Measurements from ENCODE around the gene SLC22A4.

The SLC22A4 gene

DNA sequence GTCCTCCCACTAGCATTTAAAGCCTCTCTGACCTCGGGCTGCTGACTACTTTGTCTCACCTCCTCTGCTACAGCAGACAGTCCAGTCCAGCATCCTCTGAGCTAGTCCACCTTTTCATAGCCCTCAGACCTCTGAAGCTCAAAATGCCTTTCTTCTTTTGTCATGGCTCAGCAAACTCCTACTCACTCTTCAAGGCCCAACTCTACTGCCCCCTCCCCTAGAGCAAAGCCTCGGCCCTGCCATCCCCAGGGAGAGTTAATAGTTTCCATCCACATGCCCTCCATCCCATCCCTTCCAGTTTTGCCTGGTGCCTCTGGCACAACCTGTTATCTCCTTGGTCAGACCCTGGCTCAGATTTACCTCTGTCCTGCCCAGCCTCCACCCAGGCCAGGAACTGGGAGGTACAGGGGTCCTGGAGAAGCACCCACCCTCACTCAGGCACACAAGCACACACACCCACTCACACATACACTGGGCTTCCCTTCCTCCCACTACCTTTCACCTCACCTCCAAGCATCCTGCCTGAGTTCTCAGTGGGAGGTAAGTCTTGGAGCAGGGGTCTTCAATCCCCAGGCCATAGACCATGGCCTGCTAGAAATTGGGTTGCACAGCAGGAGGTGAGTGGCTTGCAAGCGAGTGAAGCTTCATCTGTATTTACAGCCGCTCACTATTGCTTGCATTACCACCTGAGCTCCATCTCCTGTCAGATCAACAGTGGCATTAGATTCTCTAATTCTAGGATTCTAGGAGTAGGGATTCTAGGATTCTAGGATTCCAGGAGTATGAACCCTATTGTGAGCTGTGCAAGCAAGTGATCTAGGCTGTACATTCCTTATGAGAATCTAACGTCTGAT, 18.6 kb upstream of the SLC22A4 start:
- no peak for DNase-seq

- no peak for DNase-seq
Observed at GRCh38 chr5:132277256-132277655, 16.9 kb upstream of the SLC22A4 start.

DNA sequence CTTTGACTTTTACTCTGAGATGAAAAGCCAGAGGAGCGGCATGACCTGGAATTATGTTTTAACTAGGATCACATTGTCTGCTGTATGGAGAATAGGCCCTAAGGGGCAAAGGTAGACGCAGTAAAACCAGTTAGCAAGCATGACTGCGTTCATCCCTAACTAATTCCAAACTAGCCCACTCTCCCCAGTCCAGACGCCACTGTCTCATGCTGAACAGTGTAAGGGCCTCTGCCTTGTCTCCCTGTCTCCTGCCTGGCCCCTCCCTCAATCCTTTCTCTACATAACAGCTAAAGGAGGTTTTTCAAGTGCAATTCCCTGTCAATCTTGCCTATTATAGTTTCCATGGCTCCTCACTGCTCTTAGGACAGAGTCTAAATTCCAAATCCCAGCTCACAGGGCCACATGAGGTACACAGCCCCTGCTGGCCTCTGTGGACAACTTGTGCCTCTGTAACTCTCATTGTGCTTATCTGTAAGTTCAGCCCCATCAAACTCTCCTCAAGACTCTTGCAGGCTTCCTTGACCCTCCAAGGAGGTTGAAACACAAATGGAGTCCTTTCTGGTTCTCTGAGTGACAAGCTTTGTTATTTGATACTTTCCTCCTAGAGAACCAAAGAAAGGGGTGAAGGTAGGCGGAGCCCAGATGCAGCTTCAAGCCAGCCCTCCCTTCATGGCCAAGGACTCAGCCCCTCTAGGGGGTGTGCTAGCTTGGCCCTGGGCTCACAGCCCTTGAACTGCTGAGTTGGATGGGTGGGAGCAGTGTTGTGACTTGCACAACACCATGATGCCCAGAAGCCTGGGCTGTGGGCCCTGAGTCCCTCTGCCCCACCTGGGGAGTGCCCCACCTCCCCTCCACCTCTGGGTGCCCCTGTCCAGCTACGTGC, 16.0 kb upstream of the SLC22A4 start:
- no peak for DNase-seq

- DNase-seq = no peak
Observed at GRCh38 chr5:132279801-132280200, 14.4 kb upstream of the SLC22A4 start.

- DNase-seq = no peak
Observed at GRCh38 chr5:132280371-132281240, 13.6 kb upstream of the SLC22A4 start.

GRCh38 chr5:132281856-132282614, 12.2 kb upstream of the SLC22A4 start:
- no peak for DNase-seq

- no peak for DNase-seq
Observed at GRCh38 chr5:132283423-132284043, 10.7 kb upstream of the SLC22A4 start.

DNA sequence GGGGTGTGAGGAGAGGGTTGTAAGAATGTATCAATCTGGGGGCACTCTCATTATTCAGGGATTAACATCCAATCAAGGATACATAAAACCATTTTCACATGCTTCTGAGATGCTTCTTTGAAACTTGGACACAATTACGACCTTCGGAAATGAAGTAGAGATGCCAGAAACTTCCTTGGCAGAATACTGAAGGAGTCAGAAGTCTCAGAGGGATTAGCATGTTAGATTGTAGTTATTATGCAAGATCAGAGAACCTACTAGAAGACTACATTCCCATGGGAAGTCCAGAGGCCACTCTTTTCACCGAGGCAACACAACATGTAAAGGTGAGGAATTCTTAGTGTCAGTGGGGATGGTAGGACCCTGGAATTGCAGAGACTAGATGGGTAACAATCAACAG, 5.1 kb upstream of the SLC22A4 start:
- DNase-seq = no peak

- no peak for DNase-seq
Observed at GRCh38 chr5:132291026-132291425, 3.2 kb upstream of the SLC22A4 start.

DNA sequence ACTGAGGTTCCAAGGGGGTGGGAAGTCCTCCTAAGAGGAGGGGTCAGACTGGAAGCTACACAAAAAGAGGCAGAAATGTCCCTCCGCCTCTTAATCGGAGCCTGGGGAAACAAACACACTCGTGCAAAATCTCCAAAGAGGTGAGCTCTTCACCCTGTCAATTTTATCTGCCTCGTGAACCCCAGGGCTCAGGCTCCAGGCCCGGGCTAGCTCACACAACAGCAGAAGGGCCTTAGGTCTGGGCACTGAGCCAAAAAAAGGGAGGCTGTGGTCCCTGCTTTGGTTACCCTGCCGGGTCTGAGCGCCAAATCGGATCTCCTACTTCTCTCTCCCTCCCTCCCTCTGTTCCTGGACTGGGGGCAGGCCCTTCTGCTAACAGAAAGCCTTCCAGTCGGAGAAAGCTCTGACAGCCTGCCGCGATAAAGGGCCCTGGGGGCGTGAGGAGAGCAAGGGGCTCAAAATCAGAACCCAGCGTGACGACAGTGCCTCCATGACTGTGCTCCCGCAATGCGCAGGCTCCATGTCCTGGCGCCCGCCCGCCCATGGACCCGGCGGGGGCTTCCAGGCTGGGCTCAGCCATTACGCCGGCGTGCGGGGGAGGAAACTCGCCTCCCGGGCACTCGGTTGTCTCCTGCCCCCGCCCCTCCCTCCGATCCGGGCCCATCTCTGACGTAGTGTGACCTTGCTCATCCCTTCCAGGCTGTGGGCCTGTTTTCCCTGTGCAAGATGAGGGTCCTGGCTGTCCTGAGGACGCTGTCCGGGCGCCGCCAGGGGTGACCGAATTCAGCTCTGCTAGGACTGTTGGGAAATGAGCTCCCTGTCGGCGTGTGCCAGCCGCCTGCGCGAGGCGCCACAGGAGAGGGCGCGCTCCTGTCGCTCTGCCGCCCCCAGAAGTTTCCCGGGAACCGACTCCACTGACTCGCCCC, 865 bp upstream of the SLC22A4 start:
- DNase-seq = peak; percentile 47

- DNase-seq = peak; percentile 61
Observed at GRCh38 chr5:132294728-132295504, 722 bp downstream of the SLC22A4 start.

DNA sequence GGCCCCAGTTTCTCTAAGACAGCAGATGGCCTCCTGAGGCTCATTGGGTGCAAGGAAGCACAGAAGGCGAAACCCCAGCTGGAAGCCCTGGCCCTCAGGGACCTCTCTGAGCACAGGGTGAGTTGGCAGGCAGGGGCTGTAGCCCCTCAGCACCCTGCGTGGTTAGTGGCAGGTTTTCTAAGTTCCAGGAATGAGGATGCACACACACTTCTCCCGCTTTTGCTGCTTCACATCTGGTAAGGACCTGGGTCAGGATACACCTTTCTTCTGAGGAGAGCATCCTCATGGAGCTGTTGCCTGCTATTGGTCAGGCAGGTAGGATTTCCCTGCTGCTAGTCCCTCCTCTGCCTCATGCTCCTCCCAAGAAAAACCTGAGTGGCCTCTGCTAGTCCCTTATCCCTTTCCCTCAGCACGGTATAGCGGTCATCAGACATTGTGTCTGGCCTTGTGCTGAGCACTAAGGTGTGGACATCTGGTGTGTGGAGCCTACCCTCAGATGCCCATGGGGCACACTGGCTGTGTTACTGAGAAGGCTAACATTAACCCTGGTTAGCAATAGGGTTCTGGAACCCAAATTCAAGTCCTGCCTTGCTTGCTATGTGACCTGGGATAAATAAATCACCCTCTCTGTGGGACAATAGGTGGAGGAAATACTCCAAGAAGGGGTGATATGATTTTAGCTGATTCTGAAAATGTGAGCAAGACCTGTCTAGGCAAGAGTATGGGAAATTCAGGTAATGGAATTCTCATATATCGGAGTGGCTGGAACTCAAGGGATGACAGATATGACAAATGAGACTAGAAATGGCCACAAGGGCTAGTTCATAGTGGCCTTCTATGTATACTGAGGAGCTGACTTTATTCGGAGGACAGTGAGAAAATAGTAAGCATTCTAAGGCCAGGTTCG, 1.6 kb downstream of the SLC22A4 start:
- no peak for DNase-seq

DNA sequence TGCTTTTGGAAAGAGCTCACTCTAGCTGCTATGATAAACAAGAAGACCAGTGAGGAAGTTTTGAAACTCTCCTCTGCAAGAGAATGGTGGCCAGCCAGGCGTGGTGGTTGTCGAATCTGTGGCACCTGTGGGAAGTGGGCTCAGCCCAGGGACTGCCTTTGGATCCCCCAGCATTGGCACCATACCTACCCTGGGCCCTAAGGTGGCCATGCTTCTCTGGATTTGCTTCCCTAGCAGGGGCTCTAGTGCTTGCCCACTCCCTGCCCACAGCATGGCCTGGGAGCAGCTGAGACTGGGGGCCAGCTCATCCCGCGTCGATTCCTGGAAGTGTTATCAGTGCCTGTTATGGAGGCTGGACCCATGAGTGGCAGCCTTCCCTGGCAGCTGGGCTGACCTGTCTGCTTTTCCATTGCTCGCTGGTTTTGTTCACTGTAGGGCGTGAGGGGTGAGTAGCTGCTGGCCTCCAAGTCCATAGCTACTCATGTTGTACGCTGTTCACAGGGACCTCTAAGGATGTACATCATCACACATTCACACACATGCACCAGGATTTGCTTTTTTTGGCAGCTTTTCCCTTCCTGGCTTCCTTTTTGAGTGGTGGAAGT, 2.3 kb downstream of the SLC22A4 start:
- DNase-seq = no peak

GRCh38 chr5:132297211-132297940, 3.2 kb downstream of the SLC22A4 start:
- no peak for DNase-seq

DNA sequence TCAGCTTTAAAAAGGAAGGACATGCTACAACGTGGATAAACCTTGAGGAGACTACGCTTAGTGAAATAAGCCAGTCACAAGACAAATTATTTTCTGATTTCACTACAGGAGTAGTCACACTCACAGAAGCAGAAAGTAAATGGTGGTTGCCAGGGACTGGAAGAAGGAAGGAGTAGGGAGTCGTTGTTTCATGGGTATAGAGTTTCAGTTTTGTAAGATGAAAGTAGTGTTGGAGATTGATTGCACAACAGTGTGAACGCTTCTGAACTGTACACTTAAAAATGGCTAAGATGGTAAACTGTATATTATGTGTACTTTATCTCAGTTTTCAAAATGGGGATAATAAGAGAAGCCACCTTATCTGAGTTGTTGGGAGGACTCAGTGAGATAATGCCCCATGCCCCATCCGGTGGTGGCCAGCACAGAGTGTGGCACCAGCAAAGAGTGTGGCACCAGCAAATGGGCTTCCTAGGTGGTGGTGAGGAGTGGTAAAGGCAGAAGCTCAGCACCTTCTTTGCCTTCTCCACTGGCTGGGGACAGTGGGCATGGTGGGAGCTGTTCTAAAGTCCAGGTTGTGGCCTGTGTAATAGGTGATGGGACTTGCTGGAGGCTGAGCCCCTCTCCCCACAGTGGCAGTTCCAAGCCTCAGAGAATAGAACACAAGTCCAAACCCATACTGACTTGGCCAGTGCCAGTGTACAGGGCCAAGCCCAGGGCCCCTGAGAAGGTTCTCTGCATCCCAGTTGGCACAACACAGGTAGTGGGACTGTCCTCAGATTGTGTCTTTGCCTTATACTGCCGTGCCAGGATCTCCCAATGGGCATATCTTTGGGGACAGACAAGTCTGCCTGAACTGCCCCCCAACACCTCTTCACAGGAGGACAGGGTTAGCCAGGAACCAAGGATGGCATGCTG, 4.4 kb downstream of the SLC22A4 start:
- no peak for DNase-seq

- no peak for DNase-seq
Observed at GRCh38 chr5:132299917-132300316, 5.7 kb downstream of the SLC22A4 start.
